GM12865 (cell line): Measurements from ENCODE around the gene HSPB9.
A peak's percentile ranks its signal among the peaks of the same experiment; 100 is the strongest.

ENCODE experiments used
- DNase-seq: peaks from one replicate; pipeline ENCODE4 v3.0.0; 2010; ENCODE audit warnings: low read depth
- H3K4me3 ChIP-seq: 2 replicates; pipeline ENCODE4 v1.5.1; 2011; ENCODE audit warnings: mild to moderate bottlenecking, low read depth, low read length, control low read depth
- TF ChIP-seq, protein P1 (sequence below): IDR thresholded peaks from 2 replicates; pipeline ENCODE4 v1.5.1; 2011; ENCODE audit warnings: low read length, control low read depth, low read depth, inconsistent platforms; ENCODE audit not compliant: insufficient read depth; ENCODE audit errors: missing control alignments

The HSPB9 gene

DNA sequence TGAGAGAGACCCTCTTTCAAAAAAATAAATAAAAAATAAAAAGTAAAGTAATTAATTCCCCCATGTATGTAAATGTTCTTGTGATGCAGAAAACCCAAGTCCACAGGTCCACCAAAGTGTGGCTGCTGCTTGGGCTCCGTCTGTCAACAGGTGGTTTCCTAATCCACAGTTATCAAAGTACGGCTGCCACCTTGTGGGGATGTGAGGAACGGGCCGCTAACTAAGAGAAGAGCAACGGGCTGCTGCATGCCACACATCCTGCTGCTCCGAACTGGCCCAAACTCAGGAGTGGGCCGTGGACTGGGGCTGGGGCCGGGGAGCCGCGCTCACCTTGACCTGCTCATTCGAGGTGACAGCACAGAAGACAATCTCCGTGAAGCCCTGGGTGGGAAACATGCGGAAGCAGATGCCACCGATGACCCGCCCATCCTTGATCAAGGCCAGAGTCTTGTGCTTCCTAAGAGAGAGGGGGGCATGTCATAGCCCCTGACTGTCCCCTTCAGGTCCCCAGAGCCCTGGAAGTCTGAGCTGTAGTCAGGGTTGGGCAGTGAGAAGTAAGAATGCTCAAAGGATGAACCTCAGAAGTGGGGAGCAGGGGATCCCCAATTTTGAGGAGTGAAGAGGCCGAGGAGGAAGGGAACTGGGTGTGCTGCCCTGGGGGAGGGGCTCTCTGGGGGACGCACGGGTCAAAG lies 5.8 kb upstream of the HSPB9 start:
- H3K4me3 ChIP-seq: no peak overlapping the region
- DNase-seq: peak; percentile 94
- TF ChIP-seq, protein P1, sequence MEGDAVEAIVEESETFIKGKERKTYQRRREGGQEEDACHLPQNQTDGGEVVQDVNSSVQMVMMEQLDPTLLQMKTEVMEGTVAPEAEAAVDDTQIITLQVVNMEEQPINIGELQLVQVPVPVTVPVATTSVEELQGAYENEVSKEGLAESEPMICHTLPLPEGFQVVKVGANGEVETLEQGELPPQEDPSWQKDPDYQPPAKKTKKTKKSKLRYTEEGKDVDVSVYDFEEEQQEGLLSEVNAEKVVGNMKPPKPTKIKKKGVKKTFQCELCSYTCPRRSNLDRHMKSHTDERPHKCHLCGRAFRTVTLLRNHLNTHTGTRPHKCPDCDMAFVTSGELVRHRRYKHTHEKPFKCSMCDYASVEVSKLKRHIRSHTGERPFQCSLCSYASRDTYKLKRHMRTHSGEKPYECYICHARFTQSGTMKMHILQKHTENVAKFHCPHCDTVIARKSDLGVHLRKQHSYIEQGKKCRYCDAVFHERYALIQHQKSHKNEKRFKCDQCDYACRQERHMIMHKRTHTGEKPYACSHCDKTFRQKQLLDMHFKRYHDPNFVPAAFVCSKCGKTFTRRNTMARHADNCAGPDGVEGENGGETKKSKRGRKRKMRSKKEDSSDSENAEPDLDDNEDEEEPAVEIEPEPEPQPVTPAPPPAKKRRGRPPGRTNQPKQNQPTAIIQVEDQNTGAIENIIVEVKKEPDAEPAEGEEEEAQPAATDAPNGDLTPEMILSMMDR: peak; percentile 85

DNA sequence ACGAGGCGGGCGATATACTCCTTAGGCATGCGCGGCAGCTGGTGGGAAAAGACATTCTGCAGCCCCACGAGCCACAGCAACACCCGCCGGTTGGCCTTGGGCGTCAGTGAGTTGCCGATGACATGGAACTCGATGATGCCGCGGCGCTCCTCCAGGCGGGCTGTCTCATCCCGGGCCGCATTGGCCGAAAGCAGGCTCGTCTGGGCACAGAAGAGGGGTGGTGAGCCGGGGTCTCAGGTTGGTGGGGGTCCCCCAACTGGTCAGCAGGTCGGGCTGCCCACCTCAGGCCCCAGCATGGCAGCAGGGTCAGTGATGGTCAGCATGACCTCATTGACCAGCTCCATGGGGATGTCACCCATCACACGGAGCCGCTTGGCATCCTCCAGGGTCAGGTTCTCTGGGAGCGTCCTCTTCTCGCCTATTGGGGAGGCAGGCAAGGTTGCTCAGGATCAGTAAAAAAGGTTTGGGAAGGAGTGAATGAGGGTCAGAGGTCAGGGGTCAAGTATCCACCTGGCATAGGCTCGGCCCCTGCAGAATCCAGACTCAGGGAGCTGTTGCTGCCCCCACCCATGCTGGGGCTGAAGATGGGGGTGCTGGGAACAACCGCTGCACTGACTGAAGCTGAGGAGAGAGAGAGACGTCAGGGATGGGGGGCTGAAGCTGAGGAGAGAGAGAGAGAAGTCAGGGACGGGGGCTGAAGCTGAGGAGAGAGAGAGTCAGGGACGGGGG lies 5.0 kb upstream of the HSPB9 start:
- DNase-seq: no peak
- TF ChIP-seq, protein P1: no peak
- no peak overlapping the region for H3K4me3 ChIP-seq

DNA sequence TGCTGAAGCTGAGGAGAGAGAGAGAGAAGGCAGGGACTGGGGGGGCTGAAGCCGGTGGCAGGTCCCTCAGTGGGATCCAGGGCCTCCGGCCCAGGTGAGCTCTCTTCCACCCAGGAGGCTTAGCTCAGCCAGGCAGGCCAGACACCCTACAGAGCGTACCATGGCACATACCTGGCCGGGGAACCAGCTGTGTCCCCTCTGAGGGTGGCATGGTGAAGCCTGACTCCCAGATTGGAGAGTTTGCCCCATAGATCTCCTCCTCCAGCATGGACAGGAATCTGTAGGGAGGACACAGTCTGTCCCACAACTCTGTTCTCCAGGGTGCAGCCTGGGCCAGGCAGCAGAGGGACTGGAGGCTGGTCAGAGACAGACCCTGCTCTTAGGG lies 4.5 kb upstream of the HSPB9 start:
- no peak for DNase-seq
- no peak overlapping the region for H3K4me3 ChIP-seq
- TF ChIP-seq, protein P1: no peak

DNA sequence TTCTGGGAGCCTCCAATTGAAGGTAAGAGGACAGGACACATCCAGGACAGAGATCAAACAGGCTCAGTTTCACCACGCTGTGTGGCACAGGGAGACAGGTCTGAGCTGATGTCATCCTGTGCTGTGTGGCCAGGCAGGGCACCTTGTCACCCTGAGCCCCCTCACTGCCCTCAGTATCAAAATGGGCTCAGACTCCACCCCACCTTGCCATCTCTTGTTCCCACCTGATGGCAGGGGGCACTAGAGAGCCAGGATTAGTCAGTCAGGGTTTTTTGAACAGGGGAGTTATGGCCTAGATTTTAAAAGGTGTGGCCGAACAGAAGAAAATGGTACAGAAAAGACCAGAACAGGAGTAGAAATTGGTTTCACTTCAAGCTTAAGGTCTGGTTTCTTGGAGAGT lies 4.1 kb upstream of the HSPB9 start:
- DNase-seq: peak; percentile 65
- TF ChIP-seq, protein P1: peak; percentile 61
- no peak overlapping the region for H3K4me3 ChIP-seq

DNA sequence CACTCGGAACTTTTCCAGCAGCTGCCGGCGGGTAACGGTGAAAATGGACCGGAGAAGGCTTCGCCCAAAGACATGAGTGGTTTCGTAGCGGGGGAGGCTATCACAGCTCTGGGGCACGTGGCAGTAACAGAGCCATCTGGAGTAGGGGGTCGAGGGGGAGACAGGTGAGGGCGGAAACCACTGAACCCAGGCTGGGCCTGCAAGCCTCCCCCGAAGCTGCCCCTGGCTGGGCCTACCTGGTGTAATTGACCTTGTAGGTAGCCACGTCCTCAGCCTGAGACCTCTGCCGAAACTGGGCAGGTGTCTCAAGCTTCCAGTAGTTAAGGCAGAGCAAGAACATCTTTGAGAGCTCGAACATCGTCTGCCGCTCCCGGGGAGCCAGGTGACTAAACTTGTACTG lies 3.3 kb upstream of the HSPB9 start:
- no peak overlapping the region for H3K4me3 ChIP-seq
- TF ChIP-seq, protein P1: no peak
- no peak for DNase-seq

DNA sequence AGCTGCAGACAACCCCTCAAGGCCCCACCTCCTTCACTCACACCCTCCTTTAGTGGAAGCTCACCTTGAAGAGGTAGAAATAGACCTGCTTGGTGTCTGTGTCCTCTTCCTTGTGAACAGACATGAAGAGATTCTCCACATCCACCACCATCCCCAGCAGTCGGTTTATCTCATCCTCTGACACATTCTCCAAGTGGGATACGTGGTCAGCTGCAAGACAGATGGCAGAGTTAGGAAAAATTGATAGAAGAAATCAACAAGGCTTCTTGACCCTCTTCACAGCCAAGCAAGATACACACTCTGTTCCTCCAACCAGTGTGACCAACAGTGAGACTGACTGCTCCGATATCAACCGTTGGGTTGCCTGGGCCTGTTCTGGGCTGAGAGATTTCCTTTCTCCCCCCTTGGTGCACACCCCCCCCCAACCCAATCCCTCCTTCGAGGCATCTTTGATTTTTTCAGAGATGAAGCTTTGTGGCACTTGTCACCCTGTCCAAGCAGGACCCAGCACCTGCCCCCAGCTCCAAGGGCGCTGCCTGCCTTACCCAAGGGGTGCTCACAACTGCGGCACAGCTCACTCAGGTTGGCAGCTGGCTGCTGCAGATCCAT lies 2.3 kb upstream of the HSPB9 start:
- peak overlapping the region; percentile 63 for H3K4me3 ChIP-seq
- TF ChIP-seq, protein P1: no peak

More for the DNA sequence above, 2.3 kb upstream of the HSPB9 start:
- no peak for DNase-seq
